HepG2 (cell line): ENCODE results near the gene MPC1L. TPM values are rescaled to one million over a fixed set of nuclear protein-coding genes. Genes with fewer than 3 reads are reported as not detected.
"Not testable (repeated sequence)": the region's sequence is repeated elsewhere in the genome, so short reads cannot be mapped to it uniquely, and the experiment has no call there.

Source experiments
- ATAC-seq: fragments of 200-7000 bp; cut with Tn5 transposase; 3 replicates; pipeline ENCODE4 v1.9.1; 2020; ENCODE audit warnings: mild to moderate bottlenecking, moderate library complexity
- BruUV-seq: library from RNA; stranded (reverse); fragments of 400-500 nt; replicated peaks from 2 replicates; lab custom pipeline; 2021; lab: Mats Ljungman, UMichigan
- CTCF ChIA-PET: fragments of 300-600 bp; formaldehyde crosslinking; extraction: SDS; loops from one replicate; lab custom pipeline; 2021; ENCODE audit warnings: low total read pairs, inconsistent platforms, low intra/inter-chr PET ratio; lab: Yijun Ruan, JAX
- POLR2A ChIA-PET: fragments of 350-600 bp; sonication (Branson Sonifier 250); formaldehyde crosslinking; loops from one replicate; lab custom pipeline; 2020; ENCODE audit warnings: antibody characterized with exemption, inconsistent platforms; lab: Yijun Ruan, JAX
- DNase-seq: peaks from one replicate; pipeline ENCODE4 v3.0.0-alpha.2; 2015; ENCODE audit warnings: low spot score
- FAIRE-seq: peaks from 3 replicates; lab custom pipeline; 2011; peaks lifted over from hg19 to GRCh38; lab: Jason Lieb, UNC
- H2AFZ ChIP-seq: one replicate; pipeline ENCODE4 v1.6.1; 2011; ENCODE audit warnings: low read length, inconsistent platforms
- H3K27ac ChIP-seq: fragments of 300-600 bp; 3 replicates; pipeline ENCODE4 v1.8.0; 2011; ENCODE audit warnings: mixed run types, mild to moderate bottlenecking, mixed read lengths, low read length, inconsistent platforms; ENCODE audit not compliant: insufficient read depth; ENCODE audit errors: extremely low read length
- H3K27me3 ChIP-seq, 2 experiments: fragments of 200-600 bp in 1 of 2; 2 replicates in 1 of 2; 3 replicates in 1 of 2; pipeline versions ENCODE4 v1.6.0 to v1.8.0; 2011; ENCODE audit warnings: low read length in 2 of 2, mild to moderate bottlenecking in 2 of 2, moderate library complexity in 2 of 2, inconsistent platforms in 1 of 2; ENCODE audit not compliant: insufficient read depth in 2 of 2, control insufficient read depth in 1 of 2
- H3K36me3 ChIP-seq, 2 experiments: fragments of 200-600 bp in 1 of 2; replicated peaks in 1 of 2; 2 replicates in 1 of 2; 3 replicates in 1 of 2; pipeline versions ENCODE4 v1.5.1 to v1.8.0; 2011; ENCODE audit warnings: low read length in 2 of 2, inconsistent platforms in 1 of 2; ENCODE audit not compliant: insufficient read depth in 2 of 2, control insufficient read depth in 1 of 2
- H3K4me1 ChIP-seq: 2 replicates; pipeline ENCODE4 v1.5.1; 2012; ENCODE audit warnings: low read length, inconsistent platforms; ENCODE audit not compliant: insufficient read depth
- H3K4me2 ChIP-seq: 2 replicates; pipeline ENCODE4 v1.6.0; 2011; ENCODE audit warnings: low read depth, low read length, inconsistent platforms
- H3K4me3 ChIP-seq, 3 experiments: fragments of 200-600 bp in 1 of 3; sonication (generic), shearing (Covaris generic) in 1 of 3; replicated peaks in 1 of 3; 2 replicates each; pipeline ENCODE4 v1.5.1; 2011 to 2016; ENCODE audit warnings: low read length in 3 of 3, inconsistent platforms in 2 of 3, low read depth in 2 of 3, mild to moderate bottlenecking in 2 of 3, control low read depth in 1 of 3, mixed read lengths in 1 of 3; ENCODE audit not compliant: insufficient read depth in 1 of 3
- H3K79me2 ChIP-seq: one replicate; pipeline ENCODE4 v1.6.1; 2011; ENCODE audit warnings: low read length, inconsistent platforms; ENCODE audit not compliant: insufficient read depth
- H3K9ac ChIP-seq: 2 replicates; pipeline ENCODE4 v1.6.0; 2011; ENCODE audit warnings: mild to moderate bottlenecking, low read depth, low read length, inconsistent platforms; ENCODE audit not compliant: insufficient read depth
- H3K9me3 ChIP-seq: 2 replicates; pipeline ENCODE4 v1.5.1; 2012; ENCODE audit warnings: mild to moderate bottlenecking, low read length
- H4K20me1 ChIP-seq: 2 replicates; pipeline ENCODE4 v1.6.0; 2011; ENCODE audit warnings: inconsistent platforms, mild to moderate bottlenecking, low read length, moderate library complexity; ENCODE audit not compliant: insufficient read depth
- CREM ChIP-seq, 2 experiments: sonication (generic) in 1 of 2; formaldehyde crosslinking in 1 of 2; IDR thresholded peaks; 2 replicates each; pipeline versions ENCODE4 v1.4.0 to v1.6.1; 2016 to 2020; ENCODE audit warnings: antibody characterized with exemption in 1 of 2, mild to moderate bottlenecking in 1 of 2, missing genetic modification reagents in 1 of 2
- GFI1 ChIP-seq: sonication (generic); formaldehyde crosslinking; IDR thresholded peaks from 2 replicates; pipeline ENCODE4 v1.5.0; 2020; ENCODE audit warnings: missing genetic modification reagents, mild to moderate bottlenecking, borderline replicate concordance
- IRF2 ChIP-seq: IDR thresholded peaks from 2 replicates; pipeline ENCODE4 v1.6.1; 2018; ENCODE audit warnings: missing genetic modification reagents, missing compliant biosample characterization
- ZFP62 ChIP-seq: sonication (generic); formaldehyde crosslinking; IDR thresholded peaks from 2 replicates; pipeline ENCODE4 v1.4.0; 2020; ENCODE audit warnings: missing genetic modification reagents
- ZFP90 ChIP-seq: sonication (generic); formaldehyde crosslinking; IDR thresholded peaks from 2 replicates; pipeline ENCODE4 v1.8.0; 2022; ENCODE audit warnings: missing genetic modification reagents, mild to moderate bottlenecking, inconsistent platforms, borderline replicate concordance
- ZNF17 ChIP-seq: sonication (generic); formaldehyde crosslinking; IDR thresholded peaks from 2 replicates; pipeline ENCODE4 v1.5.0; 2020; ENCODE audit warnings: mild to moderate bottlenecking, missing genetic modification reagents
- ZNF343 ChIP-seq: sonication (generic); formaldehyde crosslinking; IDR thresholded peaks from 2 replicates; pipeline ENCODE4 v1.4.0; 2020; ENCODE audit warnings: mild to moderate bottlenecking, missing genetic modification reagents
- WGBS: methylation state at CpG from one replicate; pipeline ENCODE4 v1.1.6; 2017; ENCODE audit warnings: low lambda C conversion rate; 5-methylcytosine and 5-hydroxymethylcytosine counted together
- in situ Hi-C: cut with HindIII; loops from 2 replicates; pipeline ENCODE4 v1.10.0; 2017; ENCODE audit warnings: low pct_unique_long_range_greater_than_20kb; ENCODE audit not compliant: extremely low pct_ligation_motif_present
- intact Hi-C: fragments of 100-400 bp; cut with micrococcal nuclease; formaldehyde crosslinking; loops from one replicate; pipeline ENCODE4 v1.10.0; 2022; ENCODE audit not compliant: unreplicated experiment
- polyA plus RNA-seq, 8 experiments: library from polyadenylated mRNA; depleted of rRNA in 3 of 8; stranded (reverse) in 7 of 8; unstranded in 1 of 8; fragments of >200 nt; fragmentation: Illumina TruSeq in 4 of 8; extraction: Trizol in 4 of 8; gene quantifications; 2 replicates each; pipeline versions ENCODE4 v1.2.1 to v1.2.3, GENCODE V29; 2011 to 2016; ENCODE audit warnings: low read depth in 4 of 8, missing spikeins in 1 of 8, mixed read lengths in 1 of 8; ENCODE audit not compliant: insufficient read depth in 1 of 8
- total RNA-seq, 5 experiments: library from RNA; depleted of rRNA; stranded (reverse); fragments of >200 nt; fragmentation: Illumina TruSeq; extraction: Trizol; gene quantifications; 2 replicates each; pipeline ENCODE4 v1.2.3, GENCODE V29; 2016; ENCODE audit warnings: low read depth in 1 of 5
- TF ChIP-seq, protein P1 (sequence below): sonication (generic); formaldehyde crosslinking; IDR thresholded peaks from 2 replicates; pipeline ENCODE4 v1.8.0; 2022; ENCODE audit warnings: low read depth, missing genetic modification reagents
- TF ChIP-seq, protein P2 (sequence below): IDR thresholded peaks from 2 replicates; pipeline ENCODE4 v1.6.1; 2016; ENCODE audit warnings: low read depth, control low read depth
- TF ChIP-seq, protein P3 (sequence below): sonication (generic); formaldehyde crosslinking; IDR thresholded peaks from 2 replicates; pipeline ENCODE4 v1.4.0; 2020; ENCODE audit warnings: missing genetic modification reagents, mild to moderate bottlenecking, borderline replicate concordance

MPC1L gene
- total and polyA plus RNA-seq, 2 of the 13 experiments (the other 11 are each of a cell fraction or from before 2014, with no cell fraction given), result not detected

GRCh38 chrX:40589616-40590321, 33.5 kb upstream of the MPC1L start:
- CTCF ChIA-PET, in situ Hi-C loops: not testable (repeated sequence)
- WGBS, result 99% methylated on average over 6 of the region's 6 CpGs

DNA sequence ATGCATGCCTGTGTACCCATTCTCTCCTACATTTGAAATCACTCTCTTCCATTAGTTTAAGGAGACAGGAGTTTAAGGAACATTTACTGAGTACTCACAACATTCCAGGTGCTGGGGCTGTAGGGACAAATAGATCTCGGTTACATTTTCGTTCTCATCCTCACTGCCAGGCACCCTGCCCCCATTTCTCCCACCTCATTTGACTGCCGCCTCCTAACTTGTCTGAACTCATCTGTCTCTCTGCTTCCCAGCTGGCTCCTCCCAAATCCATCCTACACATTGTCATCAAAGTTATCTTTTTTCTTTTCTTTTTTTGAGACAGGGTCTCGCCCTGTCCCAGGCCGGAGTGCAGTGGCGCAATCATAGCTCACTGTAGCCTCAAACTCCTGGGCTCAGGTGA, 19.8 kb upstream of the MPC1L start:
- H3K4me1 ChIP-seq, result no peaks in the 10 kb centered on the region
- intact Hi-C loops, result no loop called here
- DNase-seq, result no peak
- no TSS peak for BruUV-seq
- 93% methylated on average over 6 of the region's 6 CpGs for WGBS
- FAIRE-seq, result no peak
- H3K9ac ChIP-seq, result no peak overlapping the region
- ATAC-seq, result no peak
- no peak overlapping the region for H3K27ac ChIP-seq
- H3K27me3 ChIP-seq, result no peaks in the 10 kb centered on the region
- no peaks in the 10 kb centered on the region for H3K36me3 ChIP-seq
- no peaks in the 10 kb centered on the region for H3K79me2 ChIP-seq
- H4K20me1 ChIP-seq, result no peaks in the 10 kb centered on the region
- no peaks in the 10 kb centered on the region for H3K9me3 ChIP-seq
- no peak overlapping the region for H3K4me3 ChIP-seq
- H2AFZ ChIP-seq, result no peak overlapping the region
- in situ Hi-C loops, result no loop called here
- CTCF ChIA-PET, result no interaction called here
- no peak overlapping the region for H3K4me2 ChIP-seq
- POLR2A ChIA-PET, result no interaction called here
- TF ChIP-seq ZFP90 (CRISPR knock-in tag), result no peak
- TF ChIP-seq, protein P1, sequence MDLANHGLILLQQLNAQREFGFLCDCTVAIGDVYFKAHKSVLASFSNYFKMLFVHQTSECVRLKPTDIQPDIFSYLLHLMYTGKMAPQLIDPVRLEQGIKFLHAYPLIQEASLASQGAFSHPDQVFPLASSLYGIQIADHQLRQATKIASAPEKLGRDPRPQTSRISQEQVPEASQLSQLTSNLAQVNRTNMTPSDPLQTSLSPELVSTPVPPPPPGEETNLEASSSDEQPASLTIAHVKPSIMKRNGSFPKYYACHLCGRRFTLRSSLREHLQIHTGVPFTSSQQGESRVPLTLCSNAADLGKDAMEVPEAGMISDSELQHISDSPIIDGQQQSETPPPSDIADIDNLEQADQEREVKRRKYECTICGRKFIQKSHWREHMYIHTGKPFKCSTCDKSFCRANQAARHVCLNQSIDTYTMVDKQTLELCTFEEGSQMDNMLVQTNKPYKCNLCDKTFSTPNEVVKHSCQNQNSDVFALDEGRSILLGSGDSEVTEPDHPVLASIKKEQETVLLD, result no peak
- no peak for TF ChIP-seq ZNF343 (CRISPR knock-in tag)
- no peak for TF ChIP-seq ZFP62 (CRISPR knock-in tag)
- no peak for TF ChIP-seq ZNF17 (CRISPR knock-in tag)
- TF ChIP-seq GFI1 (CRISPR knock-in tag), result no peak
- TF ChIP-seq CREM (IDR thresholded peaks at IDR 0.05), result no peak
- TF ChIP-seq CREM (CRISPR knock-in tag; IDR thresholded peaks at IDR 0.05), result no peak
- TF ChIP-seq, protein P2, sequence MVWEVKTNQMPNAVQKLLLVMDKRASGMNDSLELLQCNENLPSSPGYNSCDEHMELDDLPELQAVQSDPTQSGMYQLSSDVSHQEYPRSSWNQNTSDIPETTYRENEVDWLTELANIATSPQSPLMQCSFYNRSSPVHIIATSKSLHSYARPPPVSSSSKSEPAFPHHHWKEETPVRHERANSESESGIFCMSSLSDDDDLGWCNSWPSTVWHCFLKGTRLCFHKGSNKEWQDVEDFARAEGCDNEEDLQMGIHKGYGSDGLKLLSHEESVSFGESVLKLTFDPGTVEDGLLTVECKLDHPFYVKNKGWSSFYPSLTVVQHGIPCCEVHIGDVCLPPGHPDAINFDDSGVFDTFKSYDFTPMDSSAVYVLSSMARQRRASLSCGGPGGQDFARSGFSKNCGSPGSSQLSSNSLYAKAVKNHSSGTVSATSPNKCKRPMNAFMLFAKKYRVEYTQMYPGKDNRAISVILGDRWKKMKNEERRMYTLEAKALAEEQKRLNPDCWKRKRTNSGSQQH (CRISPR knock-in tag), result no peak
- TF ChIP-seq IRF2 (CRISPR knock-in tag), result no peak
- TF ChIP-seq, protein P3, sequence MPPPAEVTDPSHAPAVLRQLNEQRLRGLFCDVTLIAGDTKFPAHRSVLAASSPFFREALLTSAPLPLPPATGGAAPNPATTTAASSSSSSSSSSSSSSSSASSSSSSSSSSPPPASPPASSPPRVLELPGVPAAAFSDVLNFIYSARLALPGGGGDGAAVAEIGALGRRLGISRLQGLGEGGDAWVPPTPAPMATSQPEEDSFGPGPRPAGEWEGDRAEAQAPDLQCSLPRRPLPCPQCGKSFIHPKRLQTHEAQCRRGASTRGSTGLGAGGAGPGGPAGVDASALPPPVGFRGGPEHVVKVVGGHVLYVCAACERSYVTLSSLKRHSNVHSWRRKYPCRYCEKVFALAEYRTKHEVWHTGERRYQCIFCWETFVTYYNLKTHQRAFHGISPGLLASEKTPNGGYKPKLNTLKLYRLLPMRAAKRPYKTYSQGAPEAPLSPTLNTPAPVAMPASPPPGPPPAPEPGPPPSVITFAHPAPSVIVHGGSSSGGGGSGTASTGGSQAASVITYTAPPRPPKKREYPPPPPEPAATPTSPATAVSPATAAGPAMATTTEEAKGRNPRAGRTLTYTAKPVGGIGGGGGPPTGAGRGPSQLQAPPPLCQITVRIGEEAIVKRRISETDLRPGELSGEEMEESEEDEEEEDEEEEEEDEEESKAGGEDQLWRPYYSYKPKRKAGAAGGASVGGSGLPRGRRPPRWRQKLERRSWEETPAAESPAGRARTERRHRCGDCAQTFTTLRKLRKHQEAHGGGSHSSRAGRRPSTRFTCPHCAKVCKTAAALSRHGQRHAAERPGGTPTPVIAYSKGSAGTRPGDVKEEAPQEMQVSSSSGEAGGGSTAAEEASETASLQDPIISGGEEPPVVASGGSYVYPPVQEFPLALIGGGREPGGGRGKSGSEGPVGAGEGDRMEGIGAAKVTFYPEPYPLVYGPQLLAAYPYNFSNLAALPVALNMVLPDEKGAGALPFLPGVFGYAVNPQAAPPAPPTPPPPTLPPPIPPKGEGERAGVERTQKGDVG (CRISPR knock-in tag), result no peak

More at GRCh38 chrX:40589616-40590321, 33.5 kb upstream of the MPC1L start:
- 0 out of 2 replicates have a peak, but pooled peaks cover 21% of the 10 kb centered on the region for H3K4me1 ChIP-seq
- not testable (repeated sequence) for H3K9ac ChIP-seq, ATAC-seq, H3K9me3 ChIP-seq, H2AFZ ChIP-seq, DNase-seq, H3K27me3 ChIP-seq, H3K79me2 ChIP-seq, H3K27ac ChIP-seq, H3K4me2 ChIP-seq, FAIRE-seq, H3K4me3 ChIP-seq, BruUV-seq, H3K36me3 ChIP-seq, H4K20me1 ChIP-seq
- POLR2A ChIA-PET, result interaction anchor here (1.5 kb wide), 1 partner anchor 9 kb away, joined by 4 read pairs; the partner anchor contains the start of gene ATP6AP2
- intact Hi-C loops, result loop anchor here (10.0 kb wide), 1 partner anchor 55 kb away; the partner anchor contains the start of gene CXorf38
